Fibroblast of skin of left biceps (primary cell): Measurements from ENCODE around the gene MICAL2.

Source experiments
- DNase-seq, 2 experiments: peaks; one replicate each; pipeline ENCODE4 v3.0.0-alpha.2; 2013; ENCODE audit warnings: low read depth in 2 of 2

MICAL2 gene, protein sequence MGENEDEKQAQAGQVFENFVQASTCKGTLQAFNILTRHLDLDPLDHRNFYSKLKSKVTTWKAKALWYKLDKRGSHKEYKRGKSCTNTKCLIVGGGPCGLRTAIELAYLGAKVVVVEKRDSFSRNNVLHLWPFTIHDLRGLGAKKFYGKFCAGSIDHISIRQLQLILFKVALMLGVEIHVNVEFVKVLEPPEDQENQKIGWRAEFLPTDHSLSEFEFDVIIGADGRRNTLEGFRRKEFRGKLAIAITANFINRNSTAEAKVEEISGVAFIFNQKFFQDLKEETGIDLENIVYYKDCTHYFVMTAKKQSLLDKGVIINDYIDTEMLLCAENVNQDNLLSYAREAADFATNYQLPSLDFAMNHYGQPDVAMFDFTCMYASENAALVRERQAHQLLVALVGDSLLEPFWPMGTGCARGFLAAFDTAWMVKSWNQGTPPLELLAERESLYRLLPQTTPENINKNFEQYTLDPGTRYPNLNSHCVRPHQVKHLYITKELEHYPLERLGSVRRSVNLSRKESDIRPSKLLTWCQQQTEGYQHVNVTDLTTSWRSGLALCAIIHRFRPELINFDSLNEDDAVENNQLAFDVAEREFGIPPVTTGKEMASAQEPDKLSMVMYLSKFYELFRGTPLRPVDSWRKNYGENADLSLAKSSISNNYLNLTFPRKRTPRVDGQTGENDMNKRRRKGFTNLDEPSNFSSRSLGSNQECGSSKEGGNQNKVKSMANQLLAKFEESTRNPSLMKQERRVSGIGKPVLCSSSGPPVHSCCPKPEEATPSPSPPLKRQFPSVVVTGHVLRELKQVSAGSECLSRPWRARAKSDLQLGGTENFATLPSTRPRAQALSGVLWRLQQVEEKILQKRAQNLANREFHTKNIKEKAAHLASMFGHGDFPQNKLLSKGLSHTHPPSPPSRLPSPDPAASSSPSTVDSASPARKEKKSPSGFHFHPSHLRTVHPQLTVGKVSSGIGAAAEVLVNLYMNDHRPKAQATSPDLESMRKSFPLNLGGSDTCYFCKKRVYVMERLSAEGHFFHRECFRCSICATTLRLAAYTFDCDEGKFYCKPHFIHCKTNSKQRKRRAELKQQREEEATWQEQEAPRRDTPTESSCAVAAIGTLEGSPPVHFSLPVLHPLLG

DNA sequence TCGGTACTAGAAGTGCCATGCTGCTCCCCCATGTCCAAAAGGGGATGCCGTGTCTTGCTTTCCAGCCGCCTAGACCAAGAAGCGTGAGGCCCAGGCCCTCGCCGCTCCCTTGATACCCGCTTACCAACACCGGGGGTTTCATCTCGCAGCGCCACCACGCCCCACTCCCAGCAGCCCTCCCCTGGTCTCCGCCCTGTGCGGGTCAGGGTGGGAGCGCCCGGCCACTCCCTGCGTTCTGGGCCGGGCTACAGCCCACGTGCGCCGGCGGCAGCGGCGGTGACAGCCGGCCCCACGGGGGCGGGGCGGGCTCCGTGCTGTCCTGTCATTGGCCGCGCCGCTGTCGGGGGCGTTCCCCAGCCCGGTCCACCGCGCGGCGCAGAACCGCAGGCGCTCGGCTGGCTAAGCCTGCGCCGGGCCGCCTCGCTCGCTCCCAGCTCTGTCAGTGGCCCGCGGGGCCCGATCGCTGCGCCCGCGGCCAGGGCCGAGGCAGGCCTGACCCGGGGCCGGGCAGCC, at the start of gene MICAL2:
MICAL2 (plus strand) TSS at position 390 of the 513 bp plus-strand sequence. CDS start 51,566 bp downstream, outside the sequence.
- peak; percentile 59 to 66 for DNase-seq

DNA sequence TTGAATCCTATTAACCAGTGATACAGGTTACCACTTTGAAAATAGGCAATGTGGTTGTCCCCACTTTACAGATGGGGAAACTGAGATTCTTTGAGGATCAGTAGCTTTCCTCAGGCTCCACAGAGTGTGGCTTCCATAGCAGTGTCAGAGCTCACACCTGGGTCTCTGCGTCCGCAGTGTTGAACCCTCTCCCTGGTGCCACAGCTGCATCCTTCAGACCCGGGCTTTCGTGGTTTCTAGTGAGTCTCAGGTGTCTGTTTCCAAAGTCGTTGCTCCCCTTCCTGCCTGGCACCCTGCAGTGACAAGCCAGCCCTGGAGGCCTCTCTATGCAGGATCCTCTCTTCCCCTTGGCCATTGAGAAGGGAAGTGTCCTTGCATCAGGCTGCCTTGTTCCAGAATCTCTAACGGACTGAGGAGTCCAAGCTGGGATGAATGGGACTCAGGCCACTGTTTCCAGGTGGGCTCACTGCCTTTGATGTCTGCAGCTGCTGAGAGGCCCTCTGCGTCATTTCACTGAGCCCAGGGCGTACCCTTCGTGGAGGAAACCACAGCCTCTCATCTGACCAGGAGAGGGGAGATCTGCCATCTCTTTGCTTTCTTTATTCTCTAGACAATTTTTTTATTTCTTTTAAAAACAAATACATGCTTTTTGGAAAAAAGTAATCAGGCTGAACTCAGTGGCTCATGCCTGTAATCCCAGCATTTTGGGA, 48.4 kb upstream of the MICAL2 start:
- DNase-seq: no peak

DNA sequence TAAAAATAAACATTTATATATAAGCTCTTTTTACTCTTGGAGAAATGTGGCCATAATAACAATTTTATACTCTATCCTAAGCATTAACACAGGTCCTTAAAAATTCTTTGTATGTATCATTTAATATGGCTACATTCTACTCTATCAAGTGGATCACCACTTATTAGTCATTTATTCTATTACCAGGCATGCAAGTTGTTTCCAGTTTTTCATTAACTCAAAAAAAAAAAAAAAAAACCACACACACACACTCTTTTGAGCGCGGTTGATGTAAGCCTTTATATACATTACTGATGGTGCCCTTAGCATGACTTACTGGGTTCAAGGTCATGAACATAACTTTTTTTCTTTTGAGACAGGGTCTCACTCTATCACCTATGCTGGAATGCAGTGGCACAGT, 47.1 kb upstream of the MICAL2 start:
- no peak for DNase-seq

DNA sequence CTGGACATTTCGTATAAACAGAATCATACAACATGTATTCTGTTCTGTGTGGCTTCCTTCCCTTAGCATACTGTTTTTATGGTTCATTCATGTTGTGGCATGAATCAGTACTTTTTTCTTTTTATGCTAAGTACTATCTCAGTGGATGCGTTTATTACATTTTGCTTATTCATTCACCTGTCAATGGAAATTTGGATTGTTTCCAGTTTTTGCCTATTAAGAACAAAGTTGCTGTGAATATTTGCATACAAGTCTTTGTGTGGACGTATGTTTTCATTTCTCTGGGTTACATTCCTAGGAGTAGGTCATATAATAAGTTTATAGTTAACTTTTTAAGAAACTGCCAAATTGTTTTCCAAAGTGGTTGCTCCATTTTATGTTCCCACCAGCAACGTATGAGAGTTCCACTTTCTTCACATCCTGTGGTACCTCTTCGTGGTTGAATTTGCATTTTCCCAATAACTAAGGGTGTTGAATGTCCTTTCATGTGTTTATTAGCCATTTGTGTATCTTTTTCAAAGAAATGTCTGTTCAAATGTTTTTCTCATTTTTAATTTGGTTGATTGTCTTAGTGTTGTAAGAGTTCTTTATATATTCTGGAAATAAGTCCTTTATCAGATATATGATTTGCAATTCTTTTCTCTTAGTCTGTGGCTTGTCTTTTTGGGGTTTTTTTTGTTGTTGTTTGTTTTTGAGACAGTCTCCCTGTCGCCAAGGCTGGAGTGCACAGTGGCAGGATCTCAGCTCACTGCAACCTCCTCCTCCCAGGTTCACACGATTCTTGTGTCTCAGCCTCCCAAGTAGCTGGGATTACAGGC, 46.0 kb upstream of the MICAL2 start:
- DNase-seq: no peak

DNA sequence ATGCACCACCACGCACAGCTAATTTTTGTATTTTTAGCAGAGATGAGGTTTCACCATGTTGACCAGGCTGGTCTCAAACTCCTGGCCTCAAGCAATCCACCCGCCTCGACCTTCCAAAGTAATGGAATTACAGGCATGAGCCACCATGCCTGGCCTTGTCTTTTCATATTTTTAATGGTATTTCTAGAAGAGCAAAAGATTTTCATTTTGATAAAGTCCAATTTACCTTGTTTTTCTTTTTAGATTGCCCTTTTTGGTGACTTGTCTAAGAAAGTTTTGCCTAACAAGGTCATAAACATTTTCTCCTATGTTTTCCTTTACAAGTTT, 45.5 kb upstream of the MICAL2 start:
- no peak for DNase-seq

DNA sequence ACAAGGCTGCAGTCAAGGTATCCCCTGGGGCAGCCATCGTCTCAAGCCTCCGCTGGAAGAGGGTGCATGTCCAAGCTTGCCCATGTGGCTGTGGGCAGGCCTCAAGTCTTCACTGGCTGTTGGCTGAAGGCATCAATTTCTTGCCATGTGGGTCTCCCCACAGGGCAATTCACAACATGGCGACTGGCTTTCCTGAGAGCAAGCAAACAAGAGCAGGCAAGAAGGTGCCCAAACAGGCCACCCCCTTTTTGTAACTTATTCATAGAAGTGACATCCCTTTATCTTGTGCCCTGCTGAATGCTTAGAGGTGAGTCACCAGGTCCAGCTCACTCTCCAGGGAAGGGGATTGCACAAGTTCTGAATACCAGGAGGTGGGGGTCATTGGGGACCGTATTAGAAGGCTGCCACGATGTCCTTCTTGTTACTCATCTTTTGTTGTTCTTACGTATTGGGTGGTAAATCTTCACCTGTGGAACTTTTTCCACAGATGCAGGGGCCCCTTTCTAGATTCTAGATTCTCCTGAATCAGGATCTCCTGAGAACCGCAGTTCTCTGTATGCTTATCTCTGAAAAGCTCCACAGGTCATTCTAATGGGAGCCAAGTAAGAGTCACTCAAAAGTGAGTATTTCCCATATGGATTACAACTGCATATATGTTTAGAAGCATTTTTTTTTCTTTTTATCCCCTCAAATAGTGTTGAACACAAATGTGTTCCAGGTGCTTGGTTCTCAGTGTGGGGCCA, 44.2 kb upstream of the MICAL2 start:
- DNase-seq: no peak

DNA sequence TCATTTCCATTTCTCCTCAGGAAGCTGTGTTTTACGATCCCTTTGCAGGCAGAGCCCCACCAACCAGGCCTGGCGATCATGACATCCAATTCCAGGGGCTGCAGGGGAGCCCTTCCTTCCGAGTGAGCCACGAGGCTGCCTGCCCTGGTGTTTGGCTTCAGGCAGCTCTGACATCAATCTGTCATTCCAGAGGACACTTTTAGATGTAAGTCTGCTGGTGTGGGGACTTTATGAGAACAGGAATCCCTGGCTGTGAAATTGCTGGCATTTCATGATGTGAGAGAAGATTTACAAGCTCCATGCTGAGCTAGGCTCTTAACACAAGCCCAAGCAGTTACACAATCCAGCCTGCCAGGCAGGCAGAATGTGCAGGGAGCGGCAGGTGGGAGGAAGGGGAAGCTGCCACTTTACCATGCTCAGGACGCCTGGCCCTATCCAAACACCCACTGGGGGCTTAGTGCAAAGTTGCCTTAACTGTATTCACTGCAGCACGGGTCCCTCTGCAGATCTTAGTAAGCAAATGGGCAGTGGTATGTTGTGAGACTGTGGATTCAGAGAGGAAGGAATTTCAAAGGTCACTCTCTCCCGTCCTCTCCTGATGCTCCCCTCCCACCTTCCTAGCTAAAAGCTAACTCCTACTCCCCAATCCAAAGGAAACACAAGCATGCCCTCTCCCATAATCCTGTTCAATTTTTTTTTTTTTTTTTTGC, 43.4 kb upstream of the MICAL2 start:
- no peak for DNase-seq

DNA sequence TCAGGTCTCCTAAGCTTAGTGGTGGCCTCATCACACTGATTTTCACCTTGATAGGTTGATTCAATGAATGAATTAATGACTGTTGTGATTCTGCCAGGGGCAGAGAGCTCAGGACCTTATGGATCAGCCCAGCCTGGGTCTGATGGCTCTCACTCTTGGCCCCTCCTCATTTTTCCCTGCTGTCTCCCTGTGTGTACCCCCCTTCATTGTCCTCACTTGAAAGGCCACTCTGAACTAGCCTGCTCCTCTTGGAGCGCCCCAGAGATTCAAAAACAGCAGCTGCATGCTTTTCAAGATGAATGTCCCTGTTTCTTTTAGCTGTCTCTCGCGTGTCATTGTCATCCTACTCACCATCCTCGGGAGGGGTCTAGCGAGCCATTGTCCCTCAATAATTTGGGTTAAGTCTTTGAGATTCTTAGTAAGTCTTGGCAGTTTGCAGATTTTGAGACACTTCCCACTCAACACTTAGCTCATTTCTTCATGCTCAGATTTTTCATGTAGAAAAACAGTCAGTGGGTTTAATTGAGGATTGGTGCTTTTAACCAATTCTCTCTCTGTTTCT, 42.5 kb upstream of the MICAL2 start:
- DNase-seq: no peak

DNA sequence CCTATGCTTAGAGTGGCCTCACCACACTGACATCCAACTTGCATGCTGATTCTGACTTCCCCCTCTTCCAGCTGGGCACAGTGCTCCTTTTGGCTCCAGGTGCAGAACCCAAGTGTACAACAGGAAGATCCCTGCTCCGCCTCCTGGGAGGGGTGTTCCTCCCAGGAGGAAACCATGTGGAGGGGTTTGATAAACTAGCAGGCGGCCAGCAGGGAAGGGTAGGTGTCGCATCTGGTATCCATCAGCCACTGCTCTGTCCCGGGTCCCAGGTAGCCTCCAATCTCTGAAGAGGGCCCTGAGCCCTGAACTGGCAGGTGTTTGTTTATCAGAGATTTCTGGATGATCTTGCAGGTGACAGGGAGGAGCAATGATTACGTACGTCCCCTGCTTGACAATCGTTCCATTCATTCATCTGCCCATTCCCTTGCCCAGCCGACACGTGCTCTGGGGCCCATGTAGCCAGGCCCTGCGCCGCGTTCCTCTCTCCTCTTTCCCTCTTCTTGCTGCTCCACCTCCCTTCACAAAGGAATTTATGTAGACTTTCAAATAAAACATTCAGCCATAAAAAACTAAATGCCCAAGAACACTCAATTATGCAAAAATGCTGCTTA, 41.2 kb upstream of the MICAL2 start:
- DNase-seq: no peak

DNA sequence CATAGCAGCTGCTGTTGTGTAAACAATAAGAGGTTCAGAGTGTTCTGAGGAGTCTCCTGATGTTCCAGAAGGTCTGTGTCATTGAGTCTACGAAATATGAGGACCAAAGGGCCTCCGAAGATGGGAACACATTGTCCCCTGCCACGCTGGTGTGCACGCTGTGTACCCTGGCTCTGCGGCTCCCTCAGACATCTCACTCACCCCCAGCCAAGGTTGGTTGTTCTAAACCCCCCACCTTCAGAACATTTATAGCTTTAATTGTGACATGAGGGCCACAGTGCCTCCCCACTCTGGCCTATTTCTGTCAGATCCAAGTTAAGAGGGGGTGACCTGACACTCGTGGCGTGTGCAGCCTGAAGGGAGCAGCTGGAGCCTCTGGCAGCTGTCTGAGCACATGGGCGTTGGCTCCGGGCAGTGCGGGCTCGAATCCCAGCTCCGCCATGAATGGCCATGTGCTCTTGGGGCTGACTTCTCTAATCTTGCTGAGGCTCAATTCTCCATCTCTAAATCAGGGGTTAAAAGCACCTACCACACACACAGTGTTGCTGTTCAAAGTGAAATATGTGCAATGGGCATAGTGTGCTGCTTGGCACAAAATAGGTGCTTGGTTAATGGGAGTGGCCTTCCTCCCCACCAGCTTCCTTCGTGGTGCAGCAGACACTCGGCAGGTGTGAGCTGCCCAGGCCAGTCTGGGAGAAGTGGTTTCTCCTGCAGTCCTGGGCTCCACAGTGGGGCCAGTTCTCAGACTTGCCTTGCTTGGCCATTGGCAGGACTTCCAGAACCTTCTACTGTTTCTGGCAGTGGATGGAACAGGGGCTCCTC, 39.7 kb upstream of the MICAL2 start:
- DNase-seq: no peak

DNA sequence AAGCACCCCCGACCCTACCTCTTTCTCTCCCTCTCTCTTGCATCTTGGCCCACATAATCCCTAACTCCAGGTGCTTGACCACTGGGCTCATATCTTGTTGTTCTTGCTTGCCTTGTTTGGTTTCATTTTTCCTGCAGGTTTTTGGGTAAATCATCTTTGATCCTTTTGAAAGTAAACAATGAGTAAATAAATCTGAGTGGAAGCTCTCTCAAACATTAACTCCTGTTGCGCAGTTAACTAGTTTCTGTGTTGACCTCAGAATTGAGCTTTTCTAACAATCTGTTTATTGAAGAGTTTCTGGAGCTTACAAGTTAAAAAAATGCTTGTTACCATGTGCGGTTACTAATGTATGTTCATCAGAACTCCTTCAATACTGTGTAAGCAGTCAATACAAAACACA, 38.8 kb upstream of the MICAL2 start:
- DNase-seq: no peak

DNA sequence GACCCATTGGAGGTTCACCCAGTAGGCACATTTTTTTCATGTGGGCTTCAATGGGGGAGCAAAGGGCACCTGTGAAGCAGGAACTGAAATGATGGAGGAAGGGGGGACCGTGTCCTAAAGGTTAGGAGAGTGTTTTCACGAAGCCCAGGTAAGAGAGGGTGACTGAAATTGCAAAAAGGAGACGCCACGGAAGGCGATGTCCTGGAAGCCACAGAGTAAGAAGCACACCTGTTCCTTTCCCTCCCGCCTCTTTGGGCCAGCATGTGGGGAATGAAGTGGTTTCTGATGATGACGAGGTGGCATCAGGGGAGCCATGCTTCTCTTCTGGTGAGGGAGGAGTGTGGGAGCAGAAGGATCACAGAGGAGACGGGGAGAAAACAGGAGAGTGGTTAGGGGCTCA, 37.0 kb upstream of the MICAL2 start:
- DNase-seq: no peak

DNA sequence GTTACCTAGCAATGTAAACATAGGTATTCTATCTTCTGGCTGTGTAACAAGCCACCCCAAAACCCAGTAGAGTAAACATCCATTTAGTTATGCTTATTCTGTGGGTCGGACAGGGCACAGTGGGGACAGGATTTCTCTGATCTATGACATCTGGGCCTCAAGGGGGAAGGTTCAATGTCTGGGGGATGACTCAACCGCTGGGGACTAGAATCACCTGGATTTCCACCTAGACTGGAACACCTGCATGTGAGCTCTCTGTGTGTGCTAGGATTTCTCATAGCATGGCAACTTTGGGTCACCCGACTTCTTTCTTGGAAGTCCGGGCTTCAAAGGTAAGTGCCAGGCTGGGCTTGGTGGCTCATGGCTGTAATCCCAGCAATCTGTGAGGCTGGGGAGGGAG, 36.5 kb upstream of the MICAL2 start:
- DNase-seq: no peak

DNA sequence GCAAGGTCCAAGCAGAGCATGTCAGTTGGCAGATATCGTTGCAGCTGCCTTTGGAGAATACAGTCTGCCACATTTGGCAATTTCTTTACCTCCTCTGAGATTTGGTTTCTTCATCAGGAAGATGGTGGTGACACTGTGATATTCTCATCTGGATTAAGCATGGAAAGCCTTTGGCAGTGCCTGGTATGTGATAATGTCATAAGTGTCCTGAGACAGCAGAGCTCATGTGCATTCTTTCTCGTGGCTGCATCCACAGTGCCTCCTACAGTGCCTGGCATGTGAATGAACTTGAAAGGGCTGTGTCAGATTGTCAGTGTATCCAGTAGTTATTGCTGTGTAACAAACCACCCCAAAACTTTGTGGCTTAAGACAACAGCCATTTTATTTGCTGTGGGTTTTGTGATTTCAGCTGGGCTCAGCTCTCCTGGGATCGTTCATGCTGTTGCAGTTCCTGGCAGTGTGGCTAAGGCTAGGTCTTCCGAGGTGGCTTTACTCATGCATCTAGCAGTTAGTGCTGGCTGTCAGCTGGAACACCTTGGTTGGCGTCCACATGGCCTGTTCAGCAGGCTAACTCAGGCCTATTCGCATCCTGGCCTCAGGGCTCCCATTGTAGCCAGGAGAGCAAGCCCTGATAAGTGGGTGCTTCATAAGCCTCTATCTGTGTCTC, 35.7 kb upstream of the MICAL2 start:
- no peak for DNase-seq

DNA sequence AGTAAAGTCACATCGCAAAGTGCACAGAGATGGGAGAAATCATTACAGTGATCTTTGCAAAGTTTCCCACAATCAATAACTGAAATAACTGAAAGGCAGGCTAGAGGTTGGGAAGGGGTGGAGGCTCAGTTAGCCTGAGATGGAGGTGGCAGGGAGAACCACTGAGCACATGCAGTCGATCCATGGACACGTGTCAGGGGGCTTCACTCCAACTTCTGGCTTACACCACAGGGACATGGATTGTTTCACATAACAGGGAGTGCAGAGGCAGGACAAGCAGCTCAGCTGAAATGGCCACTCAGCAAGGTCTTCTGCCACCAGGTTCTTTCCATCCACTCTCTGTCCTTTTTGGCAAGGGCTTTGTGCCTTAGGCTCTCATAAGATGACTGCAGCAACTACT, 35.1 kb upstream of the MICAL2 start:
- DNase-seq: no peak

DNA sequence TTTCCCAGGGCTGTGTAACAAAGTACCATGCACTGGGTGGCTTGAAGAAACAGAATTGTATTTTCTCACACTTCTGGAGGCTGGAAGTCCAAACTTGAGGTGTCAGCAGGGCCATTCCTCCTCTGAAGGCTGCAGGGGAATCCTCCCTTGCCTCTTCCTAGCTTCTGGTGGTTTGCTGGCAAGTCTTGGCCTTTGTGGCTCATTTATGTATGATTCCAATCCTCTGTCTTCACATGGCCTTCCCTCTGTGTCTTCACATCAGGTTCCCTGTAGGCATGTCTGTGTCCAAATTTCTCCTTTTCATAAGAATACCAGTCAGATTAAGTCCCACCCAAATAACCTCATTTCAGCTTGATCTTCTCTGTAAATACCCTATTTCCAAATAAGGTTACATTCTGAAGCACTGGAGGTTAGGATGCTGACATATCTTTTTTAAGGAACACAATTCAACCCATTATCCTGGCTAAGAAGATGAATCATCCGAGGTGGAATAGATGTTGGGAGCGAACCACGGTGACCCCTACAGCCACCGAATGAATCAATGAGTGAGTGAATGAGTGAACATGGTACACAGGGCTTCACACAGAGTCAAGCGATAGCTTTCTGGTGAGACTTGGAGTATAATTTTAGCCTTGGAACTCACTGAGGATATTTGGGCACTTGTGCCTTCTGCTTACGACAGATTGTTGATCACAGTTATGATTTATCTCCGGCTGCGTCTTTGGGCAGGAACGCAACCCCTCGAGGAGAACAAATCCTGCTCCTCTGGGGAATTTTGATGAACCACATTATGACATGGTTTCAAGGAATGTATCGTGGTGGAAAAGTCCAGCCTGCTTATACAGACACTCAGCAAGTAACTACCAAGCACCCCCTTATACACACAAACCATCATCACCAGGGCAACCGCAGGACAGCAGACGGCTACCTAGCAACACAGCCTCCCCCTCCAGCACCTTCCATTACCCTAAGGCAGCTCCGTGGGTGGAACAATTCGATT, 34.3 kb upstream of the MICAL2 start:
- peak; percentile 99 for DNase-seq
